MM.1S (cell line): ENCODE measurements around the gene PPP1R14C.
A peak's percentile ranks its signal among the peaks of the same experiment; 100 is the strongest.

Experiments used
- DNase-seq: peaks from one replicate; pipeline ENCODE4 v3.0.0-alpha.2; 2015
- H2AFZ ChIP-seq: fragments of 300-600 bp; sonication (generic); 2 replicates; pipeline ENCODE4 v1.6.0; 2016; ENCODE audit warnings: antibody characterized with exemption, low read length
- H3F3A ChIP-seq: fragments of 300-600 bp; sonication (generic); 2 replicates; pipeline ENCODE4 v1.6.1; 2016; ENCODE audit warnings: mild to moderate bottlenecking, antibody characterized with exemption, low read length, moderate library complexity, mixed read lengths; ENCODE audit not compliant: insufficient read depth
- H3K27ac ChIP-seq: fragments of 300-600 bp; sonication (generic); 2 replicates; pipeline ENCODE4 v1.5.1; 2016; ENCODE audit warnings: mild to moderate bottlenecking, low read length
- H3K27me3 ChIP-seq: fragments of 300-600 bp; sonication (generic); replicated peaks from 2 replicates; pipeline ENCODE4 v1.6.0; 2016; ENCODE audit warnings: low read length; ENCODE audit not compliant: insufficient read depth
- H3K36me3 ChIP-seq: fragments of 300-600 bp; sonication (generic); replicated peaks from 2 replicates; pipeline ENCODE4 v1.6.1; 2016; ENCODE audit warnings: mild to moderate bottlenecking, low read length, mixed read lengths; ENCODE audit not compliant: insufficient read depth
- H3K4me1 ChIP-seq: fragments of 300-600 bp; sonication (generic); 2 replicates; pipeline ENCODE4 v1.6.1; 2016; ENCODE audit warnings: low read length, mixed read lengths
- H3K4me2 ChIP-seq: fragments of 300-600 bp; sonication (generic); 2 replicates; pipeline ENCODE4 v1.6.0; 2016; ENCODE audit warnings: low read depth, low read length
- H3K4me3 ChIP-seq: fragments of 300-600 bp; sonication (generic); 2 replicates; pipeline ENCODE4 v1.5.1; 2016; ENCODE audit warnings: low read length, mixed read lengths
- H3K79me2 ChIP-seq: fragments of 300-600 bp; sonication (generic); 2 replicates; pipeline ENCODE4 v1.6.1; 2016; ENCODE audit warnings: mixed run types, low read length, mixed read lengths
- H3K9ac ChIP-seq: fragments of 300-600 bp; sonication (generic); 2 replicates; pipeline ENCODE4 v1.6.1; 2016; ENCODE audit warnings: low read length, mixed read lengths
- H3K9me2 ChIP-seq: fragments of 300-600 bp; sonication (generic); replicated peaks from 2 replicates; pipeline ENCODE4 v1.6.1; 2016; ENCODE audit warnings: mild to moderate bottlenecking, low read length, mixed read lengths; ENCODE audit not compliant: insufficient read depth
- H3K9me3 ChIP-seq: fragments of 300-600 bp; sonication (generic); replicated peaks from 2 replicates; pipeline ENCODE4 v1.6.1; 2016; ENCODE audit warnings: mild to moderate bottlenecking, low read length, mixed read lengths; ENCODE audit not compliant: insufficient read depth
- H4K20me1 ChIP-seq: fragments of 300-600 bp; sonication (generic); 2 replicates; pipeline ENCODE4 v1.6.1; 2016; ENCODE audit warnings: mild to moderate bottlenecking, low read length, moderate library complexity, mixed read lengths; ENCODE audit not compliant: insufficient read depth
- EZH2 ChIP-seq: fragments of 300-600 bp; sonication (generic); optimal IDR thresholded peaks from 2 replicates; pipeline ENCODE3; 2017; ENCODE audit warnings: low read depth, mild to moderate bottlenecking, antibody characterized with exemption, low read length, mixed read lengths
- EZH2phosphoT487 ChIP-seq: fragments of 300-600 bp; sonication (generic); IDR thresholded peaks from 2 replicates; pipeline ENCODE4 v1.6.1; 2018; ENCODE audit warnings: antibody characterized with exemption, low read length
- TF ChIP-seq, protein P1 (sequence below): fragments of 300-600 bp; sonication (generic); IDR thresholded peaks from 2 replicates; pipeline ENCODE4 v1.5.1; 2016; ENCODE audit warnings: antibody characterized with exemption, low read length, mixed read lengths

PPP1R14C gene

DNA sequence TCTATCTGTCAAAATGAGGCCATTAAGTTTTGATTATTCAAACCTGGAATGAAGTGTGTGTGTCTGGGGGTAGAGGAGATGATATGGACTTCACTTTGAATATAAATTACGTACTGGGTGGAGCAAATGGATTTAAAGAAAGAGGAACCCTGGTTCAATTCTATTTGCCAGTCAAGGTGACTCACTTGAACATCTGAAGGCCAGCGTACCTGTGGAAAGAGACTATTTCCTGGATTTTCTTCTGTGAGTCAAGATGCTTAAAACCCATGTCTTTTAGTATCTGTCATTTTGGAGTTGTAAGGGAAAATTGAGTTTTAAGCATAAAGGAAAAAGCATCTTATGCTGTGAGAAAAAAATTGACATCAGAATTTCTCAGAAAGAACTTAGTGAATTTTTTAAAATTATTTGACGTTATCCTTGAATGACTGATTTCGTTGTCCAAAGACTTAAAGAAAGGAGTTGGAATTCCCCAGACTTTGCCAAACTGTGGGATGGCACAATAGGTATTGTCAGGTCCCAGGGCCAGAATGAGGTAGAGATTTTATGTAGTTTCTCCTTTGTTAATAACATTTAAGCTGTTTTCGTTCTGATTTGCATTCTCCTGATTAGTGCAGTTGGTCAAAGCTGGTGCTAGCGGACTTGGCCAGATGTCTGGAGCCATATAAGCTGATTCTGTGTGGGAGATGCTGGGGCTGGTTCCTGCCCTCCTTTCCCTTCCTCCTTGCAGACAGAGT is 2.4 kb upstream of the PPP1R14C start:
- Histone ChIP-seq H3K4me3 (no peak overlapping the region), H3K9me3 (no peaks in the 10 kb centered on the region), H3K4me2 (no peak overlapping the region), H3F3A (no peaks in the 10 kb centered on the region), H3K27me3 (no peaks in the 10 kb centered on the region), H3K79me2 (no peaks in the 10 kb centered on the region), H3K27ac (no peak overlapping the region), H3K9me2 (no peaks in the 10 kb centered on the region), H3K9ac (no peak overlapping the region), H4K20me1 (no peaks in the 10 kb centered on the region), H2AFZ (no peak overlapping the region), H3K4me1 (no peaks in the 10 kb centered on the region), H3K36me3 (no peaks in the 10 kb centered on the region)
- TF ChIP-seq, protein P1, sequence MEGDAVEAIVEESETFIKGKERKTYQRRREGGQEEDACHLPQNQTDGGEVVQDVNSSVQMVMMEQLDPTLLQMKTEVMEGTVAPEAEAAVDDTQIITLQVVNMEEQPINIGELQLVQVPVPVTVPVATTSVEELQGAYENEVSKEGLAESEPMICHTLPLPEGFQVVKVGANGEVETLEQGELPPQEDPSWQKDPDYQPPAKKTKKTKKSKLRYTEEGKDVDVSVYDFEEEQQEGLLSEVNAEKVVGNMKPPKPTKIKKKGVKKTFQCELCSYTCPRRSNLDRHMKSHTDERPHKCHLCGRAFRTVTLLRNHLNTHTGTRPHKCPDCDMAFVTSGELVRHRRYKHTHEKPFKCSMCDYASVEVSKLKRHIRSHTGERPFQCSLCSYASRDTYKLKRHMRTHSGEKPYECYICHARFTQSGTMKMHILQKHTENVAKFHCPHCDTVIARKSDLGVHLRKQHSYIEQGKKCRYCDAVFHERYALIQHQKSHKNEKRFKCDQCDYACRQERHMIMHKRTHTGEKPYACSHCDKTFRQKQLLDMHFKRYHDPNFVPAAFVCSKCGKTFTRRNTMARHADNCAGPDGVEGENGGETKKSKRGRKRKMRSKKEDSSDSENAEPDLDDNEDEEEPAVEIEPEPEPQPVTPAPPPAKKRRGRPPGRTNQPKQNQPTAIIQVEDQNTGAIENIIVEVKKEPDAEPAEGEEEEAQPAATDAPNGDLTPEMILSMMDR, result no peak
- TF ChIP-seq EZH2phosphoT487 (no peak), EZH2 (no peak)
- DNase-seq, result no peak

DNA sequence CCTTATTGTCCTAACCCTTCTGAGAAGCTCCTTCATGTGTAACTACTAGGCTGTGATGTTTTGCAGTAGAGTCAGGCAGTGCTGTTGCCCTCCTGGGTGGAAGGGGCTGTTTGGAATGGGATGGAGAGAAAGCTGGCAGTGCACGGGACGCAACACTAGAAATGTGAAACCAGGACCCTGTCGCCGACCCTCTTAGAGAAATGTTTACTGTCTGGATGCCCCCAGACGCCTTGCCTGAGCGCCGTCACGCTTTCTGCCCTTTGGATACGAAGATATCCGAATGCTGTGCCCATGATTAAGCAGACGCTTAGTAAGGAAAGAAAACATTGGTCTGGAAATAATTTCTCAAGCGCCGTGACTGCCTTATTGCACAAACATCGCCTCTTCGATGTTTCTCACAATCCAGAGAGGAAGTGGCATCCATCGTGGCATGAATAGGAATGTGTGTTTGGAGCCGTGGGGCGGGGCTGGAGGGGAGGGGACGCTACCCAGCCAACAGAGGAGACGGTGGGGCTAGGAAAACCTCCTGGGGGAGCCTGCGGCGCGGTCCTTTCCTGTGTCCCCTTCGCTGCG is 661 bp upstream of the PPP1R14C start:
- no peak overlapping the region for H2AFZ ChIP-seq
- no peak overlapping the region for H3K27ac ChIP-seq
- DNase-seq, result no peak
- no peaks in the 10 kb centered on the region for H3K27me3 ChIP-seq
- no peaks in the 10 kb centered on the region for H3F3A ChIP-seq
- TF ChIP-seq EZH2phosphoT487, result no peak
- TF ChIP-seq EZH2, result no peak
- TF ChIP-seq, protein P1, result no peak
- H3K9me3 ChIP-seq, result no peaks in the 10 kb centered on the region
- H4K20me1 ChIP-seq, result no peaks in the 10 kb centered on the region
- H3K79me2 ChIP-seq, result no peaks in the 10 kb centered on the region
- peak overlapping the region; percentile 29; the same call in 1 of the 2 replicates for H3K4me2 ChIP-seq
- no peaks in the 10 kb centered on the region for H3K4me1 ChIP-seq
- H3K9me2 ChIP-seq, result no peaks in the 10 kb centered on the region
- no peak overlapping the region for H3K9ac ChIP-seq
- no peaks in the 10 kb centered on the region for H3K36me3 ChIP-seq
- no peak overlapping the region; the same call in 1 of the 2 replicates for H3K4me3 ChIP-seq

DNA sequence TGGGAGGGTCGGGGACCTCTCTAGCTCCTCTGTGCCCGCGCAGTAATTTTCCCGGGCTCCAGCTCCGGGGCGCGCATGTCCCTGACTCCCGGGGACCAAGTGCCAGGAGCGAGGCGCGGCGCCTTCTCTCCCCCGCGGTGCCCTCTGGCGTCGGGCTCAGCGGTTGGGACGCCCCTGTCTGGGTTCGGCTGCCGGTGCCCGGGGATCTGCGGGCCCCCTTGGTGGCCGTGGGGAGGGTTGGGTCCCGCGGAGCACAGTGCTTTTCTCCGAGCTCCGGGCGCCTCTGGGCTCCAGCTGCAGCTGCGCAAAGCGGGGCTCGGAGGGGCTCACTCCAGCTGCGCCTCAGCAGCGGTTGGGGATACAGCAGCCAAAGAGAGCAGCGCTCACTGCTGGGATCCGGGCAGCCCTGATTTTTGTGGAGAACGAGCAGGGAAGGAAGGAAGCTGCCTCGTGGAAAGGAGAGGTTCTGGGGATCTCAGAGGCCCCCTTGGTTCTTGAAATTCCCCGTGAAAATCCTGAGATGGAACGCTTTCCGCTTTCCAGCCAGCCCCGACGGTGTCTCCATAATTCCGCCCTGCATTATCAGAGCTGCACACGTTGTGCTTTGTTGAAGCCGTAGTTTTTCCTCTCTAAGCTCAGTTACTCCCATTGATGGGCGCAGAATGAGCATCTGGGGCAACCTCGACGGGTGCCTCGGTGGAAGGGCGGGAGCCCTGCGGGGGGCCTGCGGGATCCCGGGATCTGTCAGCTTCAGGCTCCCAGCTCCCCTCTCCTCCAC is 861 bp downstream of the PPP1R14C start:
- Histone ChIP-seq H3K9ac (no peak overlapping the region), H3K4me1 (no peaks in the 10 kb centered on the region), H3K79me2 (no peaks in the 10 kb centered on the region), H2AFZ (no peak overlapping the region), H3K4me3 (no peak overlapping the region; the same call in 1 of the 2 replicates), H3K27ac (no peak overlapping the region), H3F3A (no peaks in the 10 kb centered on the region), H3K27me3 (no peaks in the 10 kb centered on the region), H4K20me1 (no peaks in the 10 kb centered on the region), H3K36me3 (no peaks in the 10 kb centered on the region), H3K9me2 (no peaks in the 10 kb centered on the region), H3K9me3 (no peaks in the 10 kb centered on the region), H3K4me2 (peak overlapping the region; percentile 27; the same call in 1 of the 2 replicates)
- no peak for DNase-seq
- TF ChIP-seq, protein P1, result no peak
- TF ChIP-seq EZH2 (no peak), EZH2phosphoT487 (no peak)
